Heart left ventricle (tissue), 16 donors: ENCODE results near the gene OLFML2A. TPM values are rescaled to one million over a fixed set of nuclear protein-coding genes. Genes with fewer than 3 reads are reported as not detected.

Experiments used
- ATAC-seq, 4 donors: fragments of 200-7000 bp; cut with Tn5 transposase; one replicate each; pipeline ENCODE4 v1.9.1; 2020 to 2022; ENCODE audit warnings: moderate library complexity in 4 of 4, mild to moderate bottlenecking in 3 of 4, moderate number of reproducible peaks in 1 of 4
- DNase-seq, 5 donors: peaks; one replicate each; pipeline ENCODE4 v3.0.0-alpha.2; 2020
- H3K27ac ChIP-seq, 12 donors: fragments of 200-600 bp; sonication (generic) in 4 of 12; one replicate each; pipeline versions ENCODE4 v1.5.0 to v1.8.0; 2016 to 2022; ENCODE audit warnings: mild to moderate bottlenecking in 2 of 12
- H3K27me3 ChIP-seq, 9 donors: fragments of 200-600 bp; sonication (generic) in 2 of 9; one replicate each; pipeline versions ENCODE4 v1.5.1 to v1.8.0; 2016 to 2022; ENCODE audit warnings: mild to moderate bottlenecking in 3 of 9
- H3K36me3 ChIP-seq, 9 donors: fragments of 200-600 bp; sonication (generic) in 2 of 9; one replicate each; pipeline versions ENCODE4 v1.5.0 to v1.8.0; 2018 to 2022; ENCODE audit warnings: mild to moderate bottlenecking in 2 of 9
- H3K4me1 ChIP-seq, 12 donors: fragments of 200-600 bp; sonication (generic) in 4 of 12; one replicate each; pipeline versions ENCODE4 v1.5.0 to v1.8.0; 2016 to 2022; ENCODE audit warnings: mild to moderate bottlenecking in 3 of 12
- H3K4me3 ChIP-seq, 12 donors: fragments of 200-600 bp; sonication (generic) in 4 of 12; one replicate each; pipeline versions ENCODE4 v1.5.0 to v1.8.0; 2017 to 2022; ENCODE audit warnings: mild to moderate bottlenecking in 9 of 12, moderate library complexity in 4 of 12
- H3K9me3 ChIP-seq, 12 donors: fragments of 200-600 bp; sonication (generic) in 4 of 12; one replicate each; pipeline versions ENCODE4 v1.5.0 to v1.8.0; 2016 to 2022; ENCODE audit warnings: mild to moderate bottlenecking in 1 of 12
- CTCF ChIP-seq, 12 donors: fragments of 200-600 bp; sonication (generic) in 4 of 12; IDR thresholded peaks; one replicate each; pipeline versions ENCODE4 v1.5.0 to v1.8.0; 2018 to 2022; ENCODE audit warnings: antibody characterized with exemption in 12 of 12, mild to moderate bottlenecking in 5 of 12
- POLR2A ChIP-seq, 2 donors: fragments of 450-650 bp; IDR thresholded peaks; one replicate each; pipeline ENCODE4 v1.6.1; 2017; ENCODE audit warnings: antibody characterized with exemption in 2 of 2, mild to moderate bottlenecking in 2 of 2, moderate library complexity in 2 of 2
- WGBS, 4 donors: extraction: QIAGEN DNeasy Blood & Tissue Kit in 2 of 4; methylation state at CpG; one replicate each; pipeline versions ENCODE4 v1.1.5 to v1.1.7; 2013 to 2018; 5-methylcytosine and 5-hydroxymethylcytosine counted together
- intact Hi-C, 10 donors: fragments of 100-400 bp; cut with DNase I; formaldehyde crosslinking; loops; one replicate each; pipeline versions ENCODE4 v1.11.1 to v1.14.2; 2022
- polyA plus RNA-seq, 2 donors: library from polyadenylated mRNA; stranded (reverse); fragments of 200-250 nt; gene quantifications; one replicate each; pipeline ENCODE4 v1.2.3, GENCODE V29; 2013
- total RNA-seq, 9 donors: library from RNA; depleted of rRNA in 2 of 9; stranded (reverse); fragments of >200 nt in 2 of 9; fragmentation: NEBNext Ultra II Directional in 3 of 9; extraction: Animal tissue kit (Norgen Biotek cat#: 25700) in 3 of 9; gene quantifications; one replicate each; pipeline versions ENCODE4 v1.1.0 to v1.2.4, GENCODE V29; 2016 to 2023
- donor health status: ischemic (EF 13 %, LVEDD 7.1; RV severe dilation, severe dysfunction).
- donor health status: healthy with polysubstance abuse.
- donor health status: DM: no; HTN: yes; CAD: no.
- donor health status: DM: no; HTN: no; CAD: no.
- donor health status: ischemic (EF 25% LVEDD 6.9; RV normal size, moderate dysfunction).
- donor health status: ischemic (EF 25% LVEDD 5.7; RV mildly dilated, moderate dysfunction).
- donor health status: healthy.
- donor health status: DM: yes; HTN: yes; CAD: no.
- donor health status: ischemic (EF 35%, LVEDD 5.7; RV mildly dilated, moderate dysfunction).
- donor health status: nonischemic (EF 11% LVEDD 7.7; RV severe dilation, severe dysfunction).
- donor health status: DM: yes; HTN: yes; CAD: no.
- donor health status: PGD.
- donor health status: ischemic (EF 29% LVEDD 5.4; RV normal size, mild dysfunction).
- donor health status: nonischemic (EF 23%, LVEDD 6.1; RV moderate dilation, normal function).

OLFML2A gene
- total and polyA plus RNA-seq, 11 donors = 8.5 to 71.1 (median 34.1) TPM

GRCh38 chr9:124820698-124821623 is 44.0 kb downstream of the OLFML2A start:
- Histone ChIP-seq H3K27ac (no peak overlapping the region), H3K4me1 (peaks cover 0 to 19% (median 10%) of the 10 kb centered on the region in 12 donors), H3K4me3 (no peak overlapping the region), H3K27me3 (no peaks in the 10 kb centered on the region), H3K36me3 (no peaks in the 10 kb centered on the region), H3K9me3 (peaks cover 0 to 6% (median 0%) of the 10 kb centered on the region in 12 donors)
- ATAC-seq = no peak
- WGBS, 4 donors = 50 to 65% (median 62%) methylated on average over 12 of the region's 12 CpGs
- intact Hi-C loops = no loop called here
- no peak for DNase-seq
- TF ChIP-seq POLR2A (IDR thresholded peaks at IDR 0.05) = no peak
- no peak for TF ChIP-seq CTCF (IDR thresholded peaks at IDR 0.05)

GRCh38 chr9:124828489-124829333 is 51.8 kb downstream of the OLFML2A start:
- H3K36me3 ChIP-seq = no peaks in the 10 kb centered on the region
- H3K9me3 ChIP-seq = peaks cover 0 to 14% (median 0%) of the 10 kb centered on the region in 12 donors
- DNase-seq (no peak), ATAC-seq (no peak)
- intact Hi-C loops = no loop called here
- peaks cover 0 to 34% (median 20%) of the 10 kb centered on the region in 12 donors for H3K4me1 ChIP-seq
- H3K4me3 ChIP-seq = no peak overlapping the region
- WGBS, 4 donors = 51 to 60% (median 54%) methylated on average over 2 of the region's 2 CpGs
- no peaks in the 10 kb centered on the region for H3K27me3 ChIP-seq
- TF ChIP-seq POLR2A (IDR thresholded peaks at IDR 0.05) = no peak
- no peak for TF ChIP-seq CTCF (IDR thresholded peaks at IDR 0.05)
- no peak overlapping the region for H3K27ac ChIP-seq

- H3K4me1 ChIP-seq = peaks cover 0 to 39% (median 23%) of the 10 kb centered on the region in 12 donors
- H3K27ac ChIP-seq = no peak overlapping the region
- intact Hi-C loops = no loop called here
- TF ChIP-seq CTCF (IDR thresholded peaks at IDR 0.05) (no peak), POLR2A (IDR thresholded peaks at IDR 0.05) (no peak)
- 56 to 61% (median 60%) methylated on average over 5 of the region's 5 CpGs for WGBS, 4 donors
- H3K36me3 ChIP-seq = no peaks in the 10 kb centered on the region
- H3K4me3 ChIP-seq = no peak overlapping the region
- DNase-seq = no peak
- peaks cover 0 to 14% (median 0%) of the 10 kb centered on the region in 12 donors for H3K9me3 ChIP-seq
- no peaks in the 10 kb centered on the region for H3K27me3 ChIP-seq
- no peak for ATAC-seq
Measured at GRCh38 chr9:124829334-124829669, 52.4 kb downstream of the OLFML2A start.

- no peak overlapping the region for H3K4me3 ChIP-seq
- no peak overlapping the region for H3K27ac ChIP-seq
- H3K9me3 ChIP-seq = peaks cover 0 to 7% (median 0%) of the 10 kb centered on the region in 12 donors
- H3K27me3 ChIP-seq = no peaks in the 10 kb centered on the region
- 69 to 81% (median 74%) methylated on average over 4 of the region's 4 CpGs for WGBS, 4 donors
- intact Hi-C loops = loop anchor here in 2 of 10 donors (5.0 kb wide), 2 partner anchors 33 to 53 kb away; partner anchors contain the start of gene OLFML2A (in 2 of the 2)
- DNase-seq (no peak), ATAC-seq (no peak)
- no peaks in the 10 kb centered on the region for H3K36me3 ChIP-seq
- H3K4me1 ChIP-seq = peaks cover 0 to 52% (median 35%) of the 10 kb centered on the region in 12 donors
- TF ChIP-seq POLR2A (IDR thresholded peaks at IDR 0.05) (no peak), CTCF (IDR thresholded peaks at IDR 0.05) (no peak)
Measured at GRCh38 chr9:124830593-124830992, 53.7 kb downstream of the OLFML2A start.
